HepG2 (cell line): ENCODE measurements around the gene NT5DC1. TPM values are rescaled to one million over a fixed set of nuclear protein-coding genes. Genes with fewer than 3 reads are reported as not detected.

ENCODE experiments used
- AGO2 ChIP-seq: fragments of 200-400 bp; formaldehyde crosslinking; optimal IDR thresholded peaks from 2 replicates; pipeline ENCODE3; 2017; ENCODE audit warnings: mild to moderate bottlenecking, low read depth, low read length, moderate library complexity
- HOXD1 ChIP-seq: sonication (generic); formaldehyde crosslinking; IDR thresholded peaks from 2 replicates; pipeline ENCODE4 v1.5.0; 2020; ENCODE audit warnings: missing genetic modification reagents
- KAT7 ChIP-seq: IDR thresholded peaks from 2 replicates; pipeline ENCODE4 v1.6.1; 2018; ENCODE audit warnings: borderline replicate concordance, missing compliant biosample characterization
- MXI1 ChIP-seq: IDR thresholded peaks from 3 replicates; pipeline ENCODE4 v1.6.1; 2012; ENCODE audit warnings: low read depth, low read length, inconsistent platforms, borderline replicate concordance
- SIN3A ChIP-seq: IDR thresholded peaks from 2 replicates; pipeline ENCODE4 v1.6.1; 2011; ENCODE audit warnings: low read depth, mild to moderate bottlenecking, control low read depth, low read length, borderline replicate concordance
- ZNF251 ChIP-seq: sonication (generic); formaldehyde crosslinking; IDR thresholded peaks from 2 replicates; pipeline ENCODE4 v1.9.0; 2021; ENCODE audit warnings: mild to moderate bottlenecking, missing genetic modification reagents
- ZNF317 ChIP-seq: sonication (generic); formaldehyde crosslinking; IDR thresholded peaks from 2 replicates; pipeline ENCODE4 v1.5.0; 2020; ENCODE audit warnings: mild to moderate bottlenecking, missing genetic modification reagents
- ZNF614 ChIP-seq: IDR thresholded peaks from 2 replicates; pipeline ENCODE4 v1.6.1; 2018; ENCODE audit warnings: missing biosample characterization, missing genetic modification reagents, inconsistent platforms, borderline replicate concordance
- polyA plus RNA-seq, 8 experiments: library from polyadenylated mRNA; depleted of rRNA in 3 of 8; stranded (reverse) in 7 of 8; unstranded in 1 of 8; fragments of >200 nt; fragmentation: Illumina TruSeq in 4 of 8; extraction: Trizol in 4 of 8; gene quantifications; 2 replicates each; pipeline versions ENCODE4 v1.2.1 to v1.2.3, GENCODE V29; 2011 to 2016; ENCODE audit warnings: low read depth in 4 of 8, missing spikeins in 1 of 8, mixed read lengths in 1 of 8; ENCODE audit not compliant: insufficient read depth in 1 of 8
- total RNA-seq, 5 experiments: library from RNA; depleted of rRNA; stranded (reverse); fragments of >200 nt; fragmentation: Illumina TruSeq; extraction: Trizol; gene quantifications; 2 replicates each; pipeline ENCODE4 v1.2.3, GENCODE V29; 2016; ENCODE audit warnings: low read depth in 1 of 5
- TF ChIP-seq, protein P1 (sequence below): sonication (generic); formaldehyde crosslinking; IDR thresholded peaks from 2 replicates; pipeline ENCODE4 v1.4.0; 2020; ENCODE audit warnings: mild to moderate bottlenecking, missing genetic modification reagents
- TF ChIP-seq, protein P2 (sequence below), 2 experiments: fragments of 450-650 bp in 1 of 2; sonication (generic) in 1 of 2; formaldehyde crosslinking; IDR thresholded peaks; 2 replicates each; pipeline versions ENCODE4 v1.5.0 to v1.8.0; 2020 to 2022; ENCODE audit warnings: mild to moderate bottlenecking in 1 of 2, missing genetic modification reagents in 1 of 2
- TF ChIP-seq, protein P3 (sequence below): sonication (generic); formaldehyde crosslinking; IDR thresholded peaks from 2 replicates; pipeline ENCODE4 v1.4.0; 2020; ENCODE audit warnings: mild to moderate bottlenecking, missing genetic modification reagents
- TF ChIP-seq, protein P4 (sequence below): sonication (generic); formaldehyde crosslinking; conservative IDR thresholded peaks from 2 replicates; pipeline ENCODE4 v1.5.0; 2020; ENCODE audit warnings: missing genetic modification reagents

NT5DC1 gene
- total and polyA plus RNA-seq, 2 of the 13 experiments (the other 11 are each of a cell fraction or from before 2014, with no cell fraction given) = 27.0 to 56.1 TPM

DNA sequence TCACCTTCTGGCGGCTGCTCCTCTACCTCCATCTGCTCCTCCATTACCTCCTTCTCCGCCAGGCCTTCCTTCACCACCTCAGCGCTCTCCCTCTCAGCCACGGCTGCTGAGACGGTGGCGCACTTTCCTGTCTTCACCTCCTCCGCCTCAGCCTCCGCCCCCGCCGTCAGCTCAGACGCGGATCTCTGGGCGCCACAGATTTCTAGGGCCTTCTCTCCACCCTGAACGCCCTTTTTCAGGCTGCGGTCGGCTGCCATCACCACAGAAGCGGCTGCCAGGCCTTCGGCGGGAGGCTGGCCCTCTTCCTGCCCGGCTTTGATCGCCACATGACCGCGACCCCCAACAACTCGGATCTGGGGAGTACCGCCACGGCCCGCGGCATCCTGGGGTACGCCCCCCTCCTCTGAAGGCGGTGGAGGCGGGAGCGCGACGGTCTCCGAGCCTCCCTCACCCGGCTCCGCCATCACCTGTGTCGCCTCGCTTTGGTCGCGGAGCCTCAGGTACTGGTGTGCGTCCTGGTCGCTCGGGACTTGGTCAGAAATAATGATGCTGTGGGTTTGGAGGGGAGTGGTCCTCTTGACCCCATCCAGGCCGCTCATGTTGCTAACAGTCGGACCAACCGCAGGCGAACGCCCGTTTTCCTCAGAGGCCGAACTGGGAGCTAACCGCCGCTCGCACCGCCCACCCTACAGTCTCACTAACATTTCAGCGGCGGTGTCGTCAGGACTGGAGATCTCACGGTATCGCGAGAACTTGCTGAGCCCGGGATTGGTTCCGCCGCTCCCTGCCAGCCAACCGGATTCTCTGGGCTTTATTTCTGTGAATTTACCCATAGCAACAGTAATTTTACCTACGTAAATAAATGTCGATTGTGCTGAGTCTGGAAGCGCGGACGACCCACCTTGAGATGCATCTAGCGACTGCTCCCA, 178.8 kb downstream of the NT5DC1 start, which contains the start of gene TSPYL1 (continued):
- TF ChIP-seq, protein P1, sequence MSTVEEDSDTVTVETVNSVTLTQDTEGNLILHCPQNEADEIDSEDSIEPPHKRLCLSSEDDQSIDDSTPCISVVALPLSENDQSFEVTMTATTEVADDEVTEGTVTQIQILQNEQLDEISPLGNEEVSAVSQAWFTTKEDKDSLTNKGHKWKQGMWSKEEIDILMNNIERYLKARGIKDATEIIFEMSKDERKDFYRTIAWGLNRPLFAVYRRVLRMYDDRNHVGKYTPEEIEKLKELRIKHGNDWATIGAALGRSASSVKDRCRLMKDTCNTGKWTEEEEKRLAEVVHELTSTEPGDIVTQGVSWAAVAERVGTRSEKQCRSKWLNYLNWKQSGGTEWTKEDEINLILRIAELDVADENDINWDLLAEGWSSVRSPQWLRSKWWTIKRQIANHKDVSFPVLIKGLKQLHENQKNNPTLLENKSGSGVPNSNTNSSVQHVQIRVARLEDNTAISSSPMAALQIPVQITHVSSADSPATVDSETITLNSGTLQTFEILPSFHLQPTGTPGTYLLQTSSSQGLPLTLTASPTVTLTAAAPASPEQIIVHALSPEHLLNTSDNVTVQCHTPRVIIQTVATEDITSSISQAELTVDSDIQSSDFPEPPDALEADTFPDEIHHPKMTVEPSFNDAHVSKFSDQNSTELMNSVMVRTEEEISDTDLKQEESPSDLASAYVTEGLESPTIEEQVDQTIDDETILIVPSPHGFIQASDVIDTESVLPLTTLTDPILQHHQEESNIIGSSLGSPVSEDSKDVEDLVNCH (CRISPR knock-in tag) = peak; percentile 61; the same call in 1 of the 2 replicates
- TF ChIP-seq KAT7 (CRISPR knock-in tag) (peak; percentile 69), MXI1 (peak; percentile 69; the same call in 1 of the 3 replicates), AGO2 (peak; percentile 97), ZNF317 (CRISPR knock-in tag) (no peak; the same call in none of the 2 replicates), ZNF251 (CRISPR knock-in tag) (0 out of 2 replicates have a peak, but pooled peaks have one; percentile 10), HOXD1 (CRISPR knock-in tag) (peak; percentile 71; the same call in 1 of the 2 replicates), ZNF614 (CRISPR knock-in tag) (0 out of 2 replicates have a peak, but pooled peaks have one; percentile 12), SIN3A (peak; percentile 82; the same call in 1 of the 2 replicates)
- TF ChIP-seq, protein P2, sequence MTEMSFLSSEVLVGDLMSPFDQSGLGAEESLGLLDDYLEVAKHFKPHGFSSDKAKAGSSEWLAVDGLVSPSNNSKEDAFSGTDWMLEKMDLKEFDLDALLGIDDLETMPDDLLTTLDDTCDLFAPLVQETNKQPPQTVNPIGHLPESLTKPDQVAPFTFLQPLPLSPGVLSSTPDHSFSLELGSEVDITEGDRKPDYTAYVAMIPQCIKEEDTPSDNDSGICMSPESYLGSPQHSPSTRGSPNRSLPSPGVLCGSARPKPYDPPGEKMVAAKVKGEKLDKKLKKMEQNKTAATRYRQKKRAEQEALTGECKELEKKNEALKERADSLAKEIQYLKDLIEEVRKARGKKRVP (CRISPR knock-in tag; IDR thresholded peaks at IDR 0.05) = peak in 1 of 2 experiments; percentile 78; a peak in 2 of 4 replicates
- TF ChIP-seq, protein P3, sequence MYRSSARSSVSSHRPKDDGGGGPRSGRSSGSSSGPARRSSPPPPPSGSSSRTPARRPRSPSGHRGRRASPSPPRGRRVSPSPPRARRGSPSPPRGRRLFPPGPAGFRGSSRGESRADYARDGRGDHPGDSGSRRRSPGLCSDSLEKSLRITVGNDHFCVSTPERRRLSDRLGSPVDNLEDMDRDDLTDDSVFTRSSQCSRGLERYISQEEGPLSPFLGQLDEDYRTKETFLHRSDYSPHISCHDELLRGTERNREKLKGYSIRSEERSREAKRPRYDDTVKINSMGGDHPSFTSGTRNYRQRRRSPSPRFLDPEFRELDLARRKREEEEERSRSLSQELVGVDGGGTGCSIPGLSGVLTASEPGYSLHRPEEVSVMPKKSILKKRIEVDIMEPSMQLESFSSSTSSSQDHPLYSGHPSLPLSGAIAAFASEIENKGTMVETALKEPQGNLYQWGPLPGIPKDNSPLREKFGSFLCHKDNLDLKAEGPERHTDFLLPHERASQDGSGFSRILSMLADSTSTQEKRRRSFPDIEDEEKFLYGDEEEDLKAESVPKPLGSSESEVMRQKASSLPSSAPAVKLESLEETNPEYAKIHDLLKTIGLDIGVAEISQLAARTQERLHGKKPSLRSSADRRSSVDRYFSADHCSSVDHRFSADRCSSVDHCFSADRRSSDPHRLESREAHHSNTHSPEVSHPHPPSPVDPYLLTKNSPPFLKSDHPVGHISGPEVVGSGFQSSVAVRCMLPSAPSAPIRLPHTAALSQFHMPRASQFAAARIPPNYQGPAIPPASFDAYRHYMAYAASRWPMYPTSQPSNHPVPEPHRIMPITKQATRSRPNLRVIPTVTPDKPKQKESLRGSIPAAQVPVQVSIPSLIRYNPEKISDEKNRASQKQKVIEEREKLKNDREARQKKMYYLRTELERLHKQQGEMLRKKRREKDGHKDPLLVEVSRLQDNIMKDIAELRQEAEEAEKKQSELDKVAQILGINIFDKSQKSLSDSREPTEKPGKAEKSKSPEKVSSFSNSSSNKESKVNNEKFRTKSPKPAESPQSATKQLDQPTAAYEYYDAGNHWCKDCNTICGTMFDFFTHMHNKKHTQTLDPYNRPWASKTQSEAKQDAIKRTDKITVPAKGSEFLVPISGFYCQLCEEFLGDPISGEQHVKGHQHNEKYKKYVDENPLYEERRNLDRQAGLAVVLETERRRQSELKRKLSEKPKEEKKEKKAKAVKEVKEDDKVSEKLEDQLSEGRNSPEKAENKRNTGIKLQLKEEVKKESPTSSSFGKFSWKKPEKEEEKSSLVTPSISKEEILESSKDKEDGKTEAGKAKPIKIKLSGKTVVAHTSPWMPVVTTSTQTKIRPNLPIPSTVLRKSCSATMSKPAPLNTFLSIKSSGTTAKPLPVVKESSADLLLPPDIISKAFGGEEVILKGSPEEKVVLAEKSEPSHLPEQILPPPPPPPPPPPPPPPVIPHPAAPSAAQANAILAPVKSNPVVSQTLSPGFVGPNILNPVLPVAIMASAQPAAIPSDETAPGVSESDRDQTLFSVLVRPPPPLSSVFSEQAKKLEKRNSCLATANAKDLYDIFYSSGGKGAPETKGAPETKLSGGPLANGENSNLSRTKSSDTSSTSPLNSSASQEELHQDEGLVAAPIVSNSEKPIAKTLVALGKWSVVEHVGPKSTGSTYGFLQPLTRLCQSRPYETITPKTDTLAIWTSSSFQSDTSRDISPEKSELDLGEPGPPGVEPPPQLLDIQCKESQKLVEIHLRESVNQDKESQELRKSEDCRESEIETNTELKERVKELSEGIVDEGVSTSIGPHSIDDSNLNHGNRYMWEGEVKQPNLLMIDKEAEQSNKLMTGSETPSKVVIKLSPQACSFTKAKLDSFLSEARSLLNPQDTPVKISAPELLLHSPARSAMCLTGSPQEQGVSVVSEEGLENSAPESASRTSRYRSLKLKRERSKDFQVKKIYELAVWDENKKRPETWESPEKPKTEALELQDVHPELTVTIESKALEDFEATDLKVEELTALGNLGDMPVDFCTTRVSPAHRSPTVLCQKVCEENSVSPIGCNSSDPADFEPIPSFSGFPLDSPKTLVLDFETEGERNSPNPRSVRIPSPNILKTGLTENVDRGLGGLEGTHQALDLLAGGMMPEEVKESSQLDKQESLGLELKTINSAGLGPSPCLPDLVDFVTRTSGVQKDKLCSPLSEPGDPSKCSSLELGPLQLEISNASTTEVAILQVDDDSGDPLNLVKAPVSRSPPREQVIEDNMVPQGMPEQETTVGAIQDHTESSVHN (CRISPR knock-in tag) = peak; percentile 46; the same call in 1 of the 2 replicates
- TF ChIP-seq, protein P4, sequence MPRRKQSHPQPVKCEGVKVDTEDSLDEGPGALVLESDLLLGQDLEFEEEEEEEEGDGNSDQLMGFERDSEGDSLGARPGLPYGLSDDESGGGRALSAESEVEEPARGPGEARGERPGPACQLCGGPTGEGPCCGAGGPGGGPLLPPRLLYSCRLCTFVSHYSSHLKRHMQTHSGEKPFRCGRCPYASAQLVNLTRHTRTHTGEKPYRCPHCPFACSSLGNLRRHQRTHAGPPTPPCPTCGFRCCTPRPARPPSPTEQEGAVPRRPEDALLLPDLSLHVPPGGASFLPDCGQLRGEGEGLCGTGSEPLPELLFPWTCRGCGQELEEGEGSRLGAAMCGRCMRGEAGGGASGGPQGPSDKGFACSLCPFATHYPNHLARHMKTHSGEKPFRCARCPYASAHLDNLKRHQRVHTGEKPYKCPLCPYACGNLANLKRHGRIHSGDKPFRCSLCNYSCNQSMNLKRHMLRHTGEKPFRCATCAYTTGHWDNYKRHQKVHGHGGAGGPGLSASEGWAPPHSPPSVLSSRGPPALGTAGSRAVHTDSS (CRISPR knock-in tag) = no peak
